HFF-Myc (cell line): ENCODE data around the gene ADAD2.

Source experiments
- DNase-seq: peaks from one replicate; pipeline ENCODE4 v3.0.0-alpha.2; 2011; ENCODE audit warnings: low read depth; ENCODE audit errors: extremely low read depth
- H3K4me3 ChIP-seq: replicated peaks from 2 replicates; pipeline ENCODE4 v1.5.1; 2011; ENCODE audit warnings: low read depth, mild to moderate bottlenecking, control low read depth, low read length
- TF ChIP-seq, protein P1 (sequence below): IDR thresholded peaks from 2 replicates; pipeline ENCODE4 v1.5.1; 2012; ENCODE audit warnings: mild to moderate bottlenecking, low read depth, low read length, control low read depth; ENCODE audit errors: missing control alignments

The ADAD2 gene

DNA sequence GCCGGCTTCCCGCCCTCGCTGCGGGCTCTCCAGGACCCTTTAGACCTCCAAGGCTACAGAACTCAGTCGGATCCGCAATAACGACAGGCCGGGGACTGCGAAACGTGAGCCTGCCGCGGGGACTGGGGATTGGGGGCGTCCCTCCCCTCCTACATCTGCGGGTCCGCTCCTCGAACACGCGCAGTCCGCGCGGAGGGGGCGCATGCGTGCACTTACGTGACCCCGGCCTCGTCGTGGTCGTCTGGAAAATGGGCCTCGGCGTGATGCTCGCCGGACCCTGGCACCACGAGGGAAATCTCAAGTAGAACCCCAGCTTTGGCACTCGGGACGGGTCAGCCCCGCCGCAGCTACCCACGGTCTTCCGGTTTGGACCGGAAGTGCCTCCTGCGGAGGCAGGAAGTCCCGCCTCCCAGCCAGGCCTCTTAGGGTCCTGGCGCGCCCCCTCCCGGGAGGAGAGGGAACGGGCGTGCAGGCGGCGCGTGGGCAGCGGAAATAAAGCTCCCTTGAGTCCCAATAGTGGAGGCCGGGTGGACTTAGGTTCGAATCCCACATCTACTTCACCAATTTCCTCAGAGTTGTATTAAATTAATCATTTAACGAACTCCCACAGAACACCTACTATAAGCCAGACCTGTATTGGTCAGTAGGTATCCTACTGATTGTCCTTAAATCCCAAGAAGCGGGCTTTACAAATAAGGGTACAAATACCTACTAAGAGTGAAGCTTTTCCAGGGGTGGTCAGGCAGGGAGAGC is 4.1 kb upstream of the ADAD2 start, which contains the start of gene TAF1C:
Gene TAF1C (minus strand): TSS at position 373 of the 753 bp plus-strand sequence. CDS start 2,069 bp downstream, outside the sequence.
- DNase-seq = peak; percentile 69
- TF ChIP-seq, protein P1, sequence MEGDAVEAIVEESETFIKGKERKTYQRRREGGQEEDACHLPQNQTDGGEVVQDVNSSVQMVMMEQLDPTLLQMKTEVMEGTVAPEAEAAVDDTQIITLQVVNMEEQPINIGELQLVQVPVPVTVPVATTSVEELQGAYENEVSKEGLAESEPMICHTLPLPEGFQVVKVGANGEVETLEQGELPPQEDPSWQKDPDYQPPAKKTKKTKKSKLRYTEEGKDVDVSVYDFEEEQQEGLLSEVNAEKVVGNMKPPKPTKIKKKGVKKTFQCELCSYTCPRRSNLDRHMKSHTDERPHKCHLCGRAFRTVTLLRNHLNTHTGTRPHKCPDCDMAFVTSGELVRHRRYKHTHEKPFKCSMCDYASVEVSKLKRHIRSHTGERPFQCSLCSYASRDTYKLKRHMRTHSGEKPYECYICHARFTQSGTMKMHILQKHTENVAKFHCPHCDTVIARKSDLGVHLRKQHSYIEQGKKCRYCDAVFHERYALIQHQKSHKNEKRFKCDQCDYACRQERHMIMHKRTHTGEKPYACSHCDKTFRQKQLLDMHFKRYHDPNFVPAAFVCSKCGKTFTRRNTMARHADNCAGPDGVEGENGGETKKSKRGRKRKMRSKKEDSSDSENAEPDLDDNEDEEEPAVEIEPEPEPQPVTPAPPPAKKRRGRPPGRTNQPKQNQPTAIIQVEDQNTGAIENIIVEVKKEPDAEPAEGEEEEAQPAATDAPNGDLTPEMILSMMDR = peak; percentile 98
- peak within 1 kb of the TSS; percentile 99 for H3K4me3 ChIP-seq

DNA sequence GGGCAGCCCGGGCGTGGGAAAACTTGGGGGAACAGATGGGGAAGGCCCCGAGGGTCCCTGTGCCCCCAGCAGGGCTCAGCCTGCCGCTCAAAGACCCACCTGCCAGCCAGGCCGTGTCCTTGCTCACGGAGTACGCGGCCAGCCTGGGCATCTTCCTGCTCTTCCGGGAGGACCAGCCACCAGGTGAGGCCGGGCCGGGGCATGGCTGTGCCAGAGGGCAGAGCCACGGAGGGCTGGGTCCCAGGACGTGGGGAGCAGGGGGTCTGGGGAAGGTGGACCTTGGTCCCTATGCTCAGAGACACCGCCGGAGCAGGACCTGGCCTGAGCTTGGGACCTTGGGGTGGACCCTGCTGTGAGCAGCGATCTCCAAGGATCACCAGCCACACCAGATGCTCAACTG is 509 bp downstream of the ADAD2 start:
- no peak overlapping the region for H3K4me3 ChIP-seq
- DNase-seq = no peak
- TF ChIP-seq, protein P1 = no peak

DNA sequence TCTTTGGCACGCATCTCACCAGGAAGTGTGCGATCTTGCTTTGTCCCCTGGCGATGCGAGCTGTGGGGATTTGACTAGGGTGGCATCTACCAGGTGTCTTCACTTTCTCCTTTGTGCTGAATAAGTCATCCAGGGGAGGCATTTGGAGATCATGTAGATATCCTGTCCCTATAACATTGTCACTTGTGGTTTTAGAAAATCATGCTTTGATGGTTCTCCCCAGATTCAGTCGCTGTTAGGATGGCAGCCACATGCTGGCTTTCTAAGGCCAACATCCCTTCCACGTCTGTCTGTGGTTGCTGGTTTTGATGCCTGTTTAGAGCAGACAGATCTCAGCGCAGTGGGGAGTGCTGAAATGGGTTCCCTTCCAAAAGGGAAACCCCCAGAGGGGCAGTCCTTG is 2.5 kb downstream of the ADAD2 start:
- no peak for DNase-seq
- TF ChIP-seq, protein P1 = no peak
- no peak overlapping the region for H3K4me3 ChIP-seq

DNA sequence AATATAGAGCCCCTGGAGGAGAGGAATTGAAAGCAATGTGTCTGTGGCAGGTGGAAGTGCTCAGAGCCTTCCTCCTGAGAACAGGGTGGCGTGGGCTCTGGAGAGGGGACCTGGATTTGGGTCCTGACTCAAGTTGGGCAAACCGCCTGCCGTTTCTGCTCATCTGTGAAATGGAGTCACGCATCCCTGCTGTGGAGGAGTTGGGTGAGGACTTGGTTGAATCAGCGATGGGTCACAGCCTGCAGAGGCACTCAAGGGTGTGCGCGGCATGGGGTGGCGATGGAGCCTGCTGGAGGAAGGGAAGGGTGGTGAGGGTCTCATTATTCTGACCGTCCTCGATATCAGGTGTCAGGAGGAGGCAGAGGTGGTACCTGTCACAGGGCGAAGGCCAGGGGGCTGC is 3.1 kb downstream of the ADAD2 start:
- no peak for DNase-seq
- TF ChIP-seq, protein P1 = no peak
- no peak overlapping the region for H3K4me3 ChIP-seq

DNA sequence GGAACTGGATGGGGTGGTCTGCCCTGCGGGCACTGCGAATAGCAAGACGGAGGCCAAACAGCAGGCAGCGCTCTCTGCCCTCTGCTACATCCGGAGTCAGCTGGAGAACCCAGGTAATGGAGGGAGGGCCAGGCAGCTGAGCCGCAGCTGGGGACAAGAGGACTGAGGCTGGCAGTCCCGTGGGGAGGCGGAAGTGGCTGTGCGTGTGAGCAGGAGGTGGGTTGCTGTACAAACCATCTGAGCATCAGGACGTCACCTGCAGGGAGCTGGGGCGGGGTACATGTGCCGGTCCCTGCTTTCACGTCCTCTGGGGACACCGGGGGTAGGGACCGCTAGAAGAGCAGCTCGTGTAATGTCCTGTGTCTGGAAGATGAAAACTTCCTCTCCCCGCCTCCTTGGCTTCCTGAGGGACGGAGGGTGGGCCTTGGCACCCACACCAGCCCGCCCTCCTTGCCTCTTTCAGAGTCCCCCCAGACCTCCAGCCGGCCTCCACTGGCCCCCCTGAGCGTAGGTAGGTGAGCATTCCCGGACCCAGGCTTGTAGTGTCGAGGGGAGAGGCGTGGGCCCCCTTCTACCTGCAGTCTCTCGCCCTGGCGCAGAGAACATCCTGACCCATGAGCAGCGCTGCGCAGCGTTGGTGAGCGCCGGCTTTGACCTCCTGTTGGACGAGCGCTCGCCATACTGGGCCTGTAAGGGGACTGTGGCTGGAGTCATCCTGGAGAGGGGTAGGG is 3.7 kb downstream of the ADAD2 start:
- no peak for DNase-seq
- TF ChIP-seq, protein P1 = no peak
- H3K4me3 ChIP-seq = no peak overlapping the region

DNA sequence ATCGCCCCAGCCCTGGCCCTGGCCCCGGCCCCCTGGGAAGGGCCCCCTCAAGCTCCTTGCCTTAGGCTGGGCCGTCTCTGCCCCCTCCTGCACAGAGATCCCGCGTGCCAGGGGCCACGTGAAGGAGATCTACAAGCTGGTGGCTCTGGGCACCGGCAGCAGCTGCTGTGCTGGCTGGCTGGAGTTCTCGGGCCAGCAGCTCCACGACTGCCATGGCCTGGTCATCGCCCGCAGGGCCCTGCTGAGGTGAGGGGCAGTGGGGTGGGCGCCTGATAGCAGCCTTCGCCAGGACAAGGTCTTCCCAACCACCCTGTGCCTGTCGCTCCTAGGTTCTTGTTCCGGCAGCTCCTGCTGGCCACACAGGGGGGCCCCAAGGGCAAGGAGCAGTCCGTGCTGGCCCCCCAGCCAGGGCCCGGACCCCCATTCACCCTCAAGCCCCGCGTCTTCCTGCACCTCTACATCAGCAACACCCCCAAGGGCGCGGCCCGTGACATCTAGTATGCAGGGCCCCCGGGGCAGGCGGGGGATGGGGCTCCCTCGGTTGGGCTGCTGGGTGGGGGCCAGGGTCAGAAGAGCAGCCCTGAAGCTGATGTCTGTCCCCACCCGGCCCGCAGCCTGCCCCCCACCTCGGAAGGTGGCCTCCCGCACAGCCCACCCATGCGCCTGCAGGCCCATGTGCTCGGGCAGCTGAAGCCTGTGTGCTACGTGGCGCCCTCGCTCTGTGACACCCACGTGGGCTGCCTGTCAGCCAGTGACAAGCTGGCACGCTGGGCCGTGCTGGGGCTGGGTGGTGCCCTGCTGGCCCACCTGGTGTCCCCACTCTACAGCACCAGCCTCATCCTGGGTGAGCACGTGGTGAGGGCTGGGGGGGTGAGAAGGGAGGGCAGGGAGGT is 4.5 kb downstream of the ADAD2 start:
- TF ChIP-seq, protein P1 = no peak
- no peak for DNase-seq
- no peak overlapping the region for H3K4me3 ChIP-seq
